KMS-11 (cell line): ENCODE results near the gene KIF3B.

Experiments used
- H2AFZ ChIP-seq: fragments of 200-600 bp; sonication (generic); 2 replicates; pipeline ENCODE4 v1.6.1; 2016; ENCODE audit warnings: antibody characterized with exemption, mixed run types, low read depth
- H3K27ac ChIP-seq: fragments of 200-600 bp; sonication (generic); 2 replicates; pipeline ENCODE4 v1.6.1; 2016; ENCODE audit warnings: mild to moderate bottlenecking, mixed run types
- H3K27me3 ChIP-seq: fragments of 200-600 bp; sonication (generic); 2 replicates; pipeline ENCODE4 v1.6.1; 2017; ENCODE audit warnings: mild to moderate bottlenecking, low read depth, mixed run types, moderate library complexity; ENCODE audit not compliant: insufficient read depth
- H3K36me3 ChIP-seq: fragments of 200-600 bp; sonication (generic); 2 replicates; pipeline ENCODE4 v1.6.1; 2017; ENCODE audit warnings: mild to moderate bottlenecking, mixed run types; ENCODE audit not compliant: insufficient read depth
- H3K4me1 ChIP-seq: fragments of 200-600 bp; sonication (generic); 2 replicates; pipeline ENCODE4 v1.6.1; 2016; ENCODE audit warnings: mild to moderate bottlenecking, low read depth, mixed run types; ENCODE audit not compliant: poor library complexity, severe bottlenecking
- H3K4me2 ChIP-seq: fragments of 200-600 bp; sonication (generic); 2 replicates; pipeline ENCODE4 v1.7.0; 2016; ENCODE audit warnings: mild to moderate bottlenecking, mixed run types
- H3K4me3 ChIP-seq: fragments of 200-600 bp; sonication (generic); IDR thresholded peaks from 2 replicates; pipeline ENCODE4 v1.6.1; 2017; ENCODE audit warnings: low read depth, low read length, mixed read lengths; ENCODE audit not compliant: insufficient read depth
- H3K79me2 ChIP-seq: fragments of 200-600 bp; sonication (generic); 2 replicates; pipeline ENCODE4 v1.6.1; 2016; ENCODE audit warnings: low read depth, mixed run types; ENCODE audit not compliant: insufficient read depth
- H3K9ac ChIP-seq: fragments of 200-600 bp; sonication (generic); 2 replicates; pipeline ENCODE4 v1.6.1; 2016; ENCODE audit warnings: mild to moderate bottlenecking, mixed run types
- H4K20me1 ChIP-seq: fragments of 200-600 bp; sonication (generic); 2 replicates; pipeline ENCODE4 v1.6.1; 2016; ENCODE audit warnings: mild to moderate bottlenecking, mixed run types; ENCODE audit not compliant: insufficient read depth
- CTCF ChIP-seq: fragments of 200-600 bp; sonication (generic); conservative IDR thresholded peaks from 2 replicates; pipeline ENCODE4 v1.6.1; 2017; ENCODE audit warnings: low read depth, mild to moderate bottlenecking, antibody characterized with exemption, low read length, moderate library complexity, mixed read lengths

Gene KIF3B

GRCh38 chr20:32234135-32234808, 43.2 kb upstream of the KIF3B start:
- no peaks in the 10 kb centered on the region for H4K20me1 ChIP-seq
- H3K4me3 ChIP-seq, result no peak overlapping the region
- peaks cover 21% of the 10 kb centered on the region for H3K4me1 ChIP-seq
- H3K4me2 ChIP-seq, result no peak overlapping the region
- no peaks in the 10 kb centered on the region; the same call in 1 of the 2 replicates for H3K36me3 ChIP-seq
- TF ChIP-seq CTCF, result no peak
- no peak overlapping the region for H3K27ac ChIP-seq
- H3K27me3 ChIP-seq, result no peaks in the 10 kb centered on the region
- H2AFZ ChIP-seq, result no peak overlapping the region
- H3K79me2 ChIP-seq, result no peaks in the 10 kb centered on the region
- no peak overlapping the region for H3K9ac ChIP-seq

GRCh38 chr20:32235331-32236047, 42.0 kb upstream of the KIF3B start:
- Histone ChIP-seq H3K4me3 (no peak overlapping the region), H3K4me1 (peaks cover 21% of the 10 kb centered on the region), H3K79me2 (no peaks in the 10 kb centered on the region), H2AFZ (no peak overlapping the region), H4K20me1 (no peaks in the 10 kb centered on the region), H3K27me3 (no peaks in the 10 kb centered on the region), H3K27ac (no peak overlapping the region), H3K9ac (no peak overlapping the region), H3K4me2 (no peak overlapping the region), H3K36me3 (no peaks in the 10 kb centered on the region; the same call in 1 of the 2 replicates)
- TF ChIP-seq CTCF, result no peak

GRCh38 chr20:32236048-32236533, 41.4 kb upstream of the KIF3B start:
- no peaks in the 10 kb centered on the region; the same call in 1 of the 2 replicates for H3K36me3 ChIP-seq
- H3K27me3 ChIP-seq, result no peaks in the 10 kb centered on the region
- H3K27ac ChIP-seq, result no peak overlapping the region
- no peak for TF ChIP-seq CTCF
- H3K9ac ChIP-seq, result no peak overlapping the region
- H3K4me3 ChIP-seq, result no peak overlapping the region
- H2AFZ ChIP-seq, result no peak overlapping the region
- no peaks in the 10 kb centered on the region for H4K20me1 ChIP-seq
- no peaks in the 10 kb centered on the region for H3K79me2 ChIP-seq
- H3K4me1 ChIP-seq, result peaks cover 21% of the 10 kb centered on the region
- no peak overlapping the region for H3K4me2 ChIP-seq

GRCh38 chr20:32236819-32237218, 40.6 kb upstream of the KIF3B start:
- Histone ChIP-seq H3K27me3 (no peaks in the 10 kb centered on the region), H3K36me3 (no peaks in the 10 kb centered on the region; the same call in 1 of the 2 replicates)

More at GRCh38 chr20:32236819-32237218, 40.6 kb upstream of the KIF3B start:
- Histone ChIP-seq H3K27ac (no peak overlapping the region), H3K4me2 (no peak overlapping the region), H3K4me1 (peaks cover 15% of the 10 kb centered on the region), H2AFZ (no peak overlapping the region), H3K9ac (no peak overlapping the region), H4K20me1 (no peaks in the 10 kb centered on the region), H3K79me2 (no peaks in the 10 kb centered on the region), H3K4me3 (no peak overlapping the region)
- TF ChIP-seq CTCF, result no peak
